ENCODE data around the gene KIAA1755.

DNA sequence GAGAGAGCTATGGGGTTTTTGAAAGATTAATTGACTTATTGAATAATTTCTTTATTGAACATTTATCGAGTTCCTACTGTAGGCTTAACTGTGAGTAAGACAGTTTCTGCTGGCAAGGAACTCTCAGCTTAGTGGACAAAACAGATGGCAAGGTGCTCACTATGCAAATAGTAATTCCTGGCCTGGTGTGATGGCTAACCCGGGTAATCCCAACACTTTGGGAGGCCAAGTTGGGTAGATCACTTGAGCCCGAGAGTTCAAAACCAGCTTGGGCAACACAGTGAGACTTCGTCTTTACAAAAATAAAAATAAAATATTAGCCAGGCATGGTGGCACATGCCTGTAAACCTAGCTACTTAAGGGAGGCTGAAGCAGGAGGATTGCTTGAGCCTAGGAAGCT is 82.0 kb downstream of the KIAA1755 start:
- TF ChIP-seq EZH2 (IDR thresholded peaks at IDR 0.05; ENCODE audit: borderline replicate concordance, insufficient read depth, low read depth, low read length, poor library complexity, severe bottlenecking) (no peak), CTCF (IDR thresholded peaks at IDR 0.05) (no peak)
